Activated CD4-positive, alpha-beta T cell treated with anti-CD3 and anti-CD28 coated beads for 1 hour (primary cell): Measurements from ENCODE around the gene NAGA.
A peak's percentile ranks its signal among the peaks of the same experiment; 100 is the strongest.
"Not testable (repeated sequence)": the region's sequence is repeated elsewhere in the genome, so short reads cannot be mapped to it uniquely, and the experiment has no call there.

ENCODE experiments used
- DNase-seq: peaks from one replicate; pipeline ENCODE4 v3.0.0-alpha.2; 2020

Gene NAGA

GRCh38 chr22:42070517-42071422, at the start of gene NAGA:
Gene NAGA, minus strand, starts transcription at chr22:42070812. Its CDS starts 515 bp downstream, at chr22:42070297.
- peak; percentile 81 for DNase-seq

GRCh38 chr22:42116848-42117424, 46.3 kb upstream of the NAGA start:
- DNase-seq = no peak

GRCh38 chr22:42115420-42115830, 44.8 kb upstream of the NAGA start:
- not testable (repeated sequence) for DNase-seq

- no peak for DNase-seq
Measured at GRCh38 chr22:42114721-42115120, 44.1 kb upstream of the NAGA start.

- not testable (repeated sequence) for DNase-seq
Measured at GRCh38 chr22:42112793-42113192, 42.2 kb upstream of the NAGA start.

- no peak for DNase-seq
Measured at GRCh38 chr22:42111798-42112197, 41.2 kb upstream of the NAGA start.

GRCh38 chr22:42108848-42109247, 38.2 kb upstream of the NAGA start:
- no peak for DNase-seq

GRCh38 chr22:42104332-42104860, 33.8 kb upstream of the NAGA start:
- not testable (repeated sequence) for DNase-seq

GRCh38 chr22:42101199-42101598, 30.6 kb upstream of the NAGA start:
- no peak for DNase-seq

GRCh38 chr22:42091455-42091782, 20.8 kb upstream of the NAGA start:
- no peak for DNase-seq

GRCh38 chr22:42090596-42091454, 20.2 kb upstream of the NAGA start, which contains the start of gene NDUFA6:
Gene NDUFA6, minus strand, starts transcription at chr22:42090772. Its CDS starts 28 bp downstream, at chr22:42090744.
- peak; percentile 97 for DNase-seq

GRCh38 chr22:42086051-42086450, 15.4 kb upstream of the NAGA start:
- no peak for DNase-seq

GRCh38 chr22:42084874-42085273, 14.3 kb upstream of the NAGA start:
- DNase-seq = no peak

GRCh38 chr22:42083119-42083518, 12.5 kb upstream of the NAGA start:
- DNase-seq = no peak

- DNase-seq = no peak
Measured at GRCh38 chr22:42080287-42080686, 9.7 kb upstream of the NAGA start.

GRCh38 chr22:42079319-42080251, 9.0 kb upstream of the NAGA start, which contains the start of gene SMDT1:
Gene SMDT1, plus strand, starts transcription at chr22:42079700. Its CDS starts 69 bp downstream, at chr22:42079769.
- peak; percentile 98 for DNase-seq

- DNase-seq = no peak
Measured at GRCh38 chr22:42078469-42079318, 8.1 kb upstream of the NAGA start.

- no peak for DNase-seq
Measured at GRCh38 chr22:42077486-42078125, 7.0 kb upstream of the NAGA start.

- no peak for DNase-seq
Measured at GRCh38 chr22:42076764-42077485, 6.3 kb upstream of the NAGA start.
